Esophagus (tissue), 2 donors: ENCODE measurements around the gene STARD13. TPM values are rescaled to one million over a fixed set of nuclear protein-coding genes. Genes with fewer than 3 reads are reported as not detected.
A peak's percentile ranks its signal among the peaks of the same experiment; 100 is the strongest.

Experiments used
- H3K27ac ChIP-seq, 2 donors: one replicate each; pipeline ENCODE4 v1.5.1; 2013; ENCODE audit warnings: low read depth in 2 of 2, mild to moderate bottlenecking in 2 of 2, inconsistent platforms in 1 of 2, low read length in 1 of 2, moderate library complexity in 1 of 2
- H3K27me3 ChIP-seq, 2 donors: one replicate each; pipeline ENCODE4 v1.6.1; 2013; ENCODE audit warnings: low read length in 2 of 2, control low read depth in 1 of 2, mild to moderate bottlenecking in 1 of 2; ENCODE audit not compliant: insufficient read depth in 2 of 2, control insufficient read depth in 1 of 2
- H3K36me3 ChIP-seq, 2 donors: one replicate each; pipeline ENCODE4 v1.6.1; 2013; ENCODE audit warnings: low read length in 1 of 2; ENCODE audit not compliant: control insufficient read depth in 2 of 2, insufficient read depth in 2 of 2
- H3K4me1 ChIP-seq, 2 donors: one replicate each; pipeline ENCODE4 v1.6.1; 2013; ENCODE audit warnings: low read length in 1 of 2; ENCODE audit not compliant: control insufficient read depth in 2 of 2, insufficient read depth in 2 of 2
- H3K4me3 ChIP-seq, 2 donors: one replicate each; pipeline ENCODE4 v1.5.1; 2013; ENCODE audit warnings: low read length in 2 of 2, mild to moderate bottlenecking in 2 of 2, low read depth in 1 of 2, moderate library complexity in 1 of 2
- H3K9me3 ChIP-seq, 2 donors: one replicate each; pipeline ENCODE4 v1.6.1; 2013; ENCODE audit warnings: mild to moderate bottlenecking in 2 of 2, low read depth in 1 of 2, low read length in 1 of 2, moderate library complexity in 1 of 2; ENCODE audit not compliant: control insufficient read depth in 2 of 2, insufficient read depth in 1 of 2
- WGBS, 2 donors: extraction: QIAGEN DNeasy Blood & Tissue Kit; methylation state at CpG; one replicate each; pipeline ENCODE4 v1.1.7; 2013; 5-methylcytosine and 5-hydroxymethylcytosine counted together
- polyA plus RNA-seq, 2 donors: library from polyadenylated mRNA; stranded (reverse); fragments of 200-250 nt; gene quantifications; one replicate each; pipeline ENCODE4 v1.2.3, GENCODE V29; 2013
- donor health status: healthy with polysubstance abuse.
- donor health status: Bipolar disorder and iron deficiency.

STARD13 gene
- polyA plus RNA-seq, 2 donors = 1.6 to 3.0 TPM

DNA sequence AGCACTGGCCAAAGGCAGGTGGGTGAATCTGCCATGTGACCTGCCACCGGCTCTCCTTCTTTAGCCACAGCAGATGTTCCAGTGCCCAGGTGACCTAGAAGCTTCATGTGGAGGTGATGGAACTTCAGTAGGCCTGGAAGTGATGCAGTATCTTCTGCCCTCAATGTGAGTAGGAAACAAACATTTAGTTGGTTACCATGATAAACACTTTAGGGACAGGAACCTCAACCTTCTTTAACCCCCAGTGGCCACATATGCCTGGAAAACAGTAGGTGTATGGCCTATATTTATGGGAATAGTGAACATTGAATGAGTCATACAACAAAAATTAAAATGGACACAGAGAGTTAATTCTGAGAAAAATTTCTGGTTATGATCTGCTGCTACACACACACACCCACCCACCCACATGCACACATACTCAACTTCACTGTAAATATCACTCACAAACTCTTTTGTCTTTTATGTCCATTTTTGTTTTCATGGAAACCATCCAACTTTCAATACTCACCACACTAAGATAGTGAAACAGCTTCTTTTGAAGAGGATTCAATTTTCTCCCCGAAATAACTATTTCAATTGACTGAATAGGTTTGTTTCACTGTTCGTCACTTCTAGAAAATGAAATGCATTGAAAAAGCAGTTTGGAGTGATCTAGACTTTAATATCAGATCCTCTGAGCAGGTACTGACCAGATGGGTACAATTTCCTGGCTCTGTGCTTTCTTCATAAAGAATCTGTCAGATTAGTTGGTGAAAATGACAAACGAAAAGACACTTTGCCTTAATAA is 97.3 kb downstream of the STARD13 start:
- Histone ChIP-seq H3K27me3 (no peaks in the 10 kb centered on the region), H3K27ac (peak overlapping the region in 1 of 2 donors; percentile 2), H3K4me1 (peaks cover 0 to 2% of the 10 kb centered on the region in 2 donors), H3K9me3 (no peaks in the 10 kb centered on the region), H3K36me3 (no peaks in the 10 kb centered on the region), H3K4me3 (no peak overlapping the region)
- 65 to 68% methylated on average over 4 of the region's 4 CpGs for WGBS, 2 donors

DNA sequence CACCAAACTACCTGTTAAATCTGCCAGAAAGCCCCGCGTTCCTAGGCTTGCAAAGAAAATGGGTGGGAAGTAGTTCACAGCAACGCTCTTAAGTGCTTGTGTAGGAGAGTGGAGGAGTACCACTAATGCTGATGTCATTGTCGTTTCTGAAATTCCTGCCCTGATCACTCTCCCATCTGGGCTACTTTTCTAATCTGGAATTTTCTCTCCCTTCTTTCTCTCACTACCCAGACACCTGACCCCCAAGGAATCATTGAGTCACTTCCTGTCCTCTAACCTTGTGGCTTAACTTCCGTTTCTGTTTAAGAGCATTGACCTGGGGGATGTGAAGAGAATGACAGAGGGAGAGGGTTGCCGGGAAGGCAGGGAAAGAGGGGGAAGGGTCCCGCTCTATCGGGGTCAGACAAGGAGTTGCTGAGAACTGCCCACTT is 98.7 kb downstream of the STARD13 start:
- no peaks in the 10 kb centered on the region for H3K36me3 ChIP-seq
- WGBS, 2 donors = 71 to 73% methylated on average over 8 of the region's 8 CpGs
- peaks cover 0 to 2% of the 10 kb centered on the region in 2 donors for H3K4me1 ChIP-seq
- H3K9me3 ChIP-seq = no peaks in the 10 kb centered on the region
- no peaks in the 10 kb centered on the region for H3K27me3 ChIP-seq
- peak overlapping the region in 1 of 2 donors; percentile 2 for H3K27ac ChIP-seq
- H3K4me3 ChIP-seq = no peak overlapping the region

DNA sequence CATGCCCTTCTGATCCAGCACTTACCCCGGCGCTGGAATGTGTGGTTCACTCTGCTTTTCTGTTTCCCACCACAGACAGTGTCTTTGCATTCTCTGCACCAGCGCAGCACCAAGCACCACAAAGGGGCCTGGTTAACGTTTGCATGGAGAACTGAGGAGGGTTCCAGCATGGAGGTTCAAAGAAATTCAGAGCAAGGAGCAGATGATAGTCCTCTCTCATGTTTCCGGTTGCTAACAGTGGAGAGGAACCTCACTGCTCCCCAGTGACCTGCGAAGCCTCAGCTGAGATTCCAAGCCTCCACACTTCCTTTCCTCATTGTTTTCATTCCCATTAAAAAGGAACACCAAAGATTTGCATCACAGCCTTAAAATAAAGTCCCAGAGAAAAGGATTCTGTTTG is 99.7 kb downstream of the STARD13 start:
- Histone ChIP-seq H3K36me3 (no peaks in the 10 kb centered on the region), H3K4me1 (peaks cover 0 to 2% of the 10 kb centered on the region in 2 donors), H3K27me3 (no peaks in the 10 kb centered on the region), H3K4me3 (no peak overlapping the region), H3K9me3 (no peaks in the 10 kb centered on the region), H3K27ac (no peak overlapping the region)
- WGBS, 2 donors = 85 to 88% methylated on average over 6 of the region's 6 CpGs

DNA sequence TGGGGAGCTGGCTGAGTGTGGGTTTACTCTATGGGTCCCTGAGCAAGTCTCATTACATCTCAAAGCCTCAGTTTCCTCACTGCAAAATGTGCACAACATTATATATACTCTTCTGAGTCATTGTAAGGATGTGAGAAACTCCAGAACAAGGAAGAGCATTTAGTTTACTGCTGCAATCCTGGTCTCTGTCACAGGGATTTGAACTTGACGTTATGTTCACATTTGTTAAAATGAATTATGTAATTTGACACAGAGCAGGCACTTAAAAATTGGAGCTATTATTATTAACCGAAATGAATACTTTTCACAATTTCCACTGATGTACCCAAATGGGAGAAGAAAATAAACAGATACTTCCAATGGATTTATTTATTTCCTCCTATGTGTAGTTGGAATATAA is 101.0 kb downstream of the STARD13 start:
- Histone ChIP-seq H3K4me1 (peaks cover 0 to 2% of the 10 kb centered on the region in 2 donors), H3K4me3 (no peak overlapping the region), H3K36me3 (no peaks in the 10 kb centered on the region), H3K27ac (no peak overlapping the region), H3K27me3 (no peaks in the 10 kb centered on the region), H3K9me3 (no peaks in the 10 kb centered on the region)
- WGBS, 2 donors = 65 to 76% methylated on average over 2 of the region's 2 CpGs

DNA sequence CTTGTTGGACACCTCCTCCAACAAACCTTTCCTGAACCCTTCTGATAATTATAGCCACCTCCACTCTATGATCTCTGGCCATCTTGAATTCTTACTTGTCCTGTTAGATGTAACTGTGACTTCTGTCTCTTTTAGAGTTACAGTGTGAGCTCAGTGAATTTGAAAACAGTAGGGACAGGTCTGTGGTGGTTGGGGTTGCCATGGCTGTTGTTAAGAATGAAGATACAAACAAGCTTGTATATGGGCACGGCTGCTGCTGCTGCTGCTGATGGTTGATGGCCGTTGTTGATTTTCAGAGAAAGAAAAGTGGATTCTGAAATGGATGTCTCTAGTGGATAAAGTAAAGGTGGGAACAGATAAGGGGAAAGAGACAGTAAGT is 101.5 kb downstream of the STARD13 start:
- no peak overlapping the region for H3K27ac ChIP-seq
- H3K4me3 ChIP-seq = no peak overlapping the region
- peaks cover 0 to 2% of the 10 kb centered on the region in 2 donors for H3K4me1 ChIP-seq
- no peaks in the 10 kb centered on the region for H3K9me3 ChIP-seq
- 77 to 81% methylated on average over 2 of the region's 2 CpGs for WGBS, 2 donors
- H3K36me3 ChIP-seq = no peaks in the 10 kb centered on the region
- no peaks in the 10 kb centered on the region for H3K27me3 ChIP-seq

DNA sequence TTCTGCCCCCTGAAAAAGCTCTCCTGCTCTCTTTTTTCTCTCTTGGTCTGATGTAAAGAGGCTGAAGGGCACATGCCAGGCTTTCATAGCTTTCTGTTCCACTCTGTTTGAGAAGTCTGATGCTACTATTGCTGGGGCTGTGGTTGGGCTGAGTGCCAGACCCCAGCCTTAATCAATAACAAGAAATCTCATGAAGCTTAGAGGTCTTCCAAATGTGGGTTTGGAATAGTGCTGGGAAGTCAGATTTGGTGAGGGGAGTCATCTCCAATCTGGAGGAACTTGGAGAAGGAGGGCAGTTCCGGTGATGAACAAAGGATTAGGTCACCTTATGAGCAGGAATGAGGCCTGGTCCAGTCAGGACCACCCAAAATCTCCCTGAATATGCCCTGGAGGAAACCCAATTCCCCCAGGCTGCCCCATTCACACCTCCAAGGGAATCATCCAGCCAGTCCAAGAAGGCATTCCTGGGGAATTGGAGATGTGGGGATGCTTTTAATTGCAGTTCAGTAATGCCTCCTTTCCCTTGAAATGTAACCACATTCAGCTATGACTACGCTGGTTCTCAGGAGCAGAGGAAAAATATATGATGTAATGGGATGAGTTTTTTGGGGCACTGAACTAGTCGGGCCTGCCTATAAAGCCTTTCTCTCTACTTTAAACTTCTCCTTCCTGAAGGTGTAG is 102.0 kb downstream of the STARD13 start:
- no peak overlapping the region for H3K4me3 ChIP-seq
- H3K4me1 ChIP-seq = peaks cover 0 to 2% of the 10 kb centered on the region in 2 donors
- no peak overlapping the region for H3K27ac ChIP-seq
- 78 to 86% methylated on average over 3 of the region's 3 CpGs for WGBS, 2 donors
- H3K9me3 ChIP-seq = no peaks in the 10 kb centered on the region
- no peaks in the 10 kb centered on the region for H3K36me3 ChIP-seq
- H3K27me3 ChIP-seq = no peaks in the 10 kb centered on the region

DNA sequence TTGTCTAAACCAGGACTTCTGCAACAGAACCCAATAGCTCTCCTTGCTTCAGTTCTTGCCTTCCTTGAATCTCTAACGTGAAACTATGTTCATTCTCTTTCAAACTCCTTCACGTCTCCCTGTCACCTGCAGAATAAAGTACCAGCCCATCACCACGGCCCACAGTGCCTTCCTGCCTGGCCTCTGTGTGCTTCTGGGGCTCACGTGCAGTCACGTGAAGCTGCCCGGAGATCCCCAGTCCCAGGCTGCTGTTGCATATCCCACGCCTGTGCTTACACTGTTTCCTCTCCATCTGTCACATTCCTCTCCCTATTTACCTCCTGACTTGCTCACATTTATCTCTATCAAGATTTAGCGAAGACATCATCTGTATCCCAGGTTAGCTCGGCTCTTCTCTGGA is 102.8 kb downstream of the STARD13 start:
- Histone ChIP-seq H3K27me3 (no peaks in the 10 kb centered on the region), H3K36me3 (no peaks in the 10 kb centered on the region), H3K4me3 (no peak overlapping the region), H3K27ac (no peak overlapping the region), H3K9me3 (no peaks in the 10 kb centered on the region), H3K4me1 (no peaks in the 10 kb centered on the region)
- WGBS, 2 donors = 72 to 82% methylated on average over 9 of the region's 9 CpGs

DNA sequence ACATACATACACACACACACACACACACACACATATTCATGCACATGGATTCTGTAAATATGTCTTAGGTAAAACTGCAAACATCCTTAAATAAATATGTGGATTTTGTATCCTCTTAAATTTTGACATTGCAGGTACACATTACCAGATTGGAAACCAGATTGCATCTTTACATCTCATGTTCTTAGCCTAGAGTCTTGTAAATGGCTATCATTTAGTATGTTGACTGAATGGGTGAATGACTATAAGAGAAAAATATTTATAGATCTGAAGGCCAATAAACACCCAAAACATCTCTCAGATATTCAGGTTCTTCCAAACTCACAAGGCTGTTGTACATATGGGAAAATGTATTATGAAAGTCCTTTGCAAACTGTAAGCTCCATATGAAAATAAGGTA is 104.3 kb downstream of the STARD13 start:
- Histone ChIP-seq H3K4me3 (no peak overlapping the region), H3K4me1 (no peaks in the 10 kb centered on the region)

DNA sequence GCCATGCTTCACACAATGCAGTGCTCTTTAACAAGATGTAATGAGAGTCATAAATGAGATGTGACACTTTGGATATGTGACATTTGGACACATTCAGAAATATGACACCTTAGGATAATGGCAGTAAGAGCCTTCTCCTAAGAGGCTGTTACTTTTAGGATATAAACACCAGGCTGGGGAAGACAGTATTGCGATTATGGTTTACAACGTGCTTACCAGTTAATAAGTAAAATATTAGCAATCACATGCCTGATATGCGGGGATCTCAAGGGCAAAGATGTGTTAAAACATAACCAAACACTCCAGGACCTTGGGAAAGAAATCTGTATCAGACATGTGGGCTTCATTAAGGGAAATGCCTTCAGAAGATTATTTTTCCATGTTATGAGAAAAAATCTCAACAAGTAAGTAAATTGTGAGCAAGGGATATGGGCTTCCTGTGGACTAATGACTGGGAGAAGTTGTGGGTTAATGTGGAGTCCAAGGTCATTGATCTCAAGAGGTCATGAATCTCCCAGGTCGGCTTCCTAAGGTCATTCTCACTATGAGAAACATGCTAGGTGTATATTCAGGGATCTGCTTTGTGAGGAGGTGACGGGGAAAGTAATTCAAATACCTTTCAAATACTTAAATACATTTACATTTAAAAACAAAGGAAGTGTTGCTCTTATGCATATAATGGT is 105.3 kb downstream of the STARD13 start:
- no peak overlapping the region for H3K27ac ChIP-seq
- no peaks in the 10 kb centered on the region for H3K27me3 ChIP-seq
- H3K4me1 ChIP-seq = no peaks in the 10 kb centered on the region
- 62 to 77% methylated on average over 5 of the region's 5 CpGs for WGBS, 2 donors
- no peaks in the 10 kb centered on the region for H3K9me3 ChIP-seq
- no peaks in the 10 kb centered on the region for H3K36me3 ChIP-seq
- H3K4me3 ChIP-seq = no peak overlapping the region

More for the DNA sequence above, 104.3 kb downstream of the STARD13 start:
- H3K27me3 ChIP-seq = no peaks in the 10 kb centered on the region
- no peak overlapping the region for H3K27ac ChIP-seq
- H3K36me3 ChIP-seq = no peaks in the 10 kb centered on the region
- no peaks in the 10 kb centered on the region for H3K9me3 ChIP-seq
